GM21367 (cell line): ENCODE measurements around the gene SLIT2.

Source experiments
- ATAC-seq: cut with Tn5 transposase; IDR thresholded peaks from one replicate; pipeline ENCODE4 v1.9.1; 2021; ENCODE audit not compliant: unreplicated experiment

Gene SLIT2

GRCh38 chr4:20265726-20266125 is 14.0 kb downstream of the SLIT2 start:
- ATAC-seq: no peak

- ATAC-seq: no peak
These were observed 14.7 kb downstream of the SLIT2 start for GRCh38 chr4:20266215-20267082.

GRCh38 chr4:20268028-20268427 is 16.3 kb downstream of the SLIT2 start:
- ATAC-seq: no peak

- ATAC-seq: no peak
These were observed 17.6 kb downstream of the SLIT2 start for GRCh38 chr4:20269320-20269719.

- no peak for ATAC-seq
These were observed 20.2 kb downstream of the SLIT2 start for GRCh38 chr4:20271950-20272349.

- ATAC-seq: no peak
These were observed 20.7 kb downstream of the SLIT2 start for GRCh38 chr4:20272411-20272872.

GRCh38 chr4:20273793-20274192 is 22.1 kb downstream of the SLIT2 start:
- ATAC-seq: no peak

GRCh38 chr4:20276848-20277247 is 25.1 kb downstream of the SLIT2 start:
- no peak for ATAC-seq

- ATAC-seq: no peak
These were observed 26.5 kb downstream of the SLIT2 start for GRCh38 chr4:20278195-20278594.

GRCh38 chr4:20279381-20279780 is 27.7 kb downstream of the SLIT2 start:
- ATAC-seq: no peak

- no peak for ATAC-seq
These were observed 29.7 kb downstream of the SLIT2 start for GRCh38 chr4:20281453-20281852.

GRCh38 chr4:20283039-20283438 is 31.3 kb downstream of the SLIT2 start:
- ATAC-seq: no peak

GRCh38 chr4:20284990-20285389 is 33.3 kb downstream of the SLIT2 start:
- no peak for ATAC-seq

GRCh38 chr4:20287246-20287645 is 35.5 kb downstream of the SLIT2 start:
- no peak for ATAC-seq

GRCh38 chr4:20288047-20288650 is 36.4 kb downstream of the SLIT2 start:
- ATAC-seq: no peak

GRCh38 chr4:20288846-20289512 is 37.3 kb downstream of the SLIT2 start:
- ATAC-seq: no peak

GRCh38 chr4:20289782-20290181 is 38.1 kb downstream of the SLIT2 start:
- no peak for ATAC-seq

GRCh38 chr4:20292739-20293138 is 41.0 kb downstream of the SLIT2 start:
- no peak for ATAC-seq

- no peak for ATAC-seq
These were observed 45.6 kb downstream of the SLIT2 start for GRCh38 chr4:20297261-20297660.

GRCh38 chr4:20297783-20298182 is 46.1 kb downstream of the SLIT2 start:
- no peak for ATAC-seq

GRCh38 chr4:20298455-20298854 is 46.8 kb downstream of the SLIT2 start:
- ATAC-seq: no peak

GRCh38 chr4:20298986-20299385 is 47.3 kb downstream of the SLIT2 start:
- ATAC-seq: no peak
